ENCODE measurements around the gene DSCAM. TPM values are rescaled to one million over a fixed set of nuclear protein-coding genes. Genes with fewer than 3 reads are reported as not detected.

DSCAM gene
- total and polyA plus RNA-seq, 2 donors (not counting 1 experiment from before 2014, with no cell fraction given), result not detected

DNA sequence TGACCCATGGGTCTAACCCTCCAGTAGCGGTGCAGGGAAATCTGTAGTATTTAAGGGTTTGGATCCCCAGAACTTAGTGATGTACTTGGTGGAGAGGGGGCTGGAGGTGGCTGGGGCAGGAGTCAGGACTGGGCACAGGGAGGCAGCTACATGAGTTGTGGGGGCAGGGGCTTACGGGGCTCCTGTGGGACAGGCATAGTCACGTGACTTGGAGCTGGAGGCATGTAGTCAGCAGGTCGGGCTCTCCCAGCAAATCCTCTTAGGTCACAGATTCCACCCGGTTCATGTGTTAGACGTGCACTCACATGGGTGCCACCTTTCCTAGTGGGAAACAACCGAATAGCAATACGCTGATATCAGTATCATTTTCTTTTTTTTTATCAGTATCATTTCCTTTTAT is 867.6 kb downstream of the DSCAM start:
- TF ChIP-seq, protein P1, sequence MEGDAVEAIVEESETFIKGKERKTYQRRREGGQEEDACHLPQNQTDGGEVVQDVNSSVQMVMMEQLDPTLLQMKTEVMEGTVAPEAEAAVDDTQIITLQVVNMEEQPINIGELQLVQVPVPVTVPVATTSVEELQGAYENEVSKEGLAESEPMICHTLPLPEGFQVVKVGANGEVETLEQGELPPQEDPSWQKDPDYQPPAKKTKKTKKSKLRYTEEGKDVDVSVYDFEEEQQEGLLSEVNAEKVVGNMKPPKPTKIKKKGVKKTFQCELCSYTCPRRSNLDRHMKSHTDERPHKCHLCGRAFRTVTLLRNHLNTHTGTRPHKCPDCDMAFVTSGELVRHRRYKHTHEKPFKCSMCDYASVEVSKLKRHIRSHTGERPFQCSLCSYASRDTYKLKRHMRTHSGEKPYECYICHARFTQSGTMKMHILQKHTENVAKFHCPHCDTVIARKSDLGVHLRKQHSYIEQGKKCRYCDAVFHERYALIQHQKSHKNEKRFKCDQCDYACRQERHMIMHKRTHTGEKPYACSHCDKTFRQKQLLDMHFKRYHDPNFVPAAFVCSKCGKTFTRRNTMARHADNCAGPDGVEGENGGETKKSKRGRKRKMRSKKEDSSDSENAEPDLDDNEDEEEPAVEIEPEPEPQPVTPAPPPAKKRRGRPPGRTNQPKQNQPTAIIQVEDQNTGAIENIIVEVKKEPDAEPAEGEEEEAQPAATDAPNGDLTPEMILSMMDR (IDR thresholded peaks at IDR 0.05), result no peak
- no peak for TF ChIP-seq EZH2 (IDR thresholded peaks at IDR 0.05; ENCODE audit: borderline replicate concordance, insufficient read depth, low read depth, low read length, poor library complexity, severe bottlenecking)
- Histone ChIP-seq H3K9me3 (ENCODE audit: control extremely low read depth in 1 of 3, control insufficient read depth in 2 of 3, insufficient read depth in 1 of 3, low read length in 2 of 3) (peaks cover 0 to 19% (median 1%) of the 10 kb centered on the region in 3 donors), H3K4me1 (ENCODE audit: control insufficient read depth in 2 of 2, insufficient read depth in 2 of 2, low read length in 2 of 2) (no peaks in the 10 kb centered on the region), H3K4me3 (ENCODE audit: control extremely low read depth in 1 of 5, extremely low read depth in 1 of 5, insufficient read depth in 1 of 5, low read depth in 2 of 5, low read length in 4 of 5) (no peak overlapping the region), H3K4me2 (replicated peaks; ENCODE audit: low read depth, low read length, poor library complexity, severe bottlenecking) (no peak overlapping the region), H2AFZ (ENCODE audit: insufficient read depth, low read depth, low read length, poor library complexity, severe bottlenecking) (no peak overlapping the region), H3K27me3 (replicated peaks in 1 of 4; ENCODE audit: control extremely low read depth in 1 of 4, control insufficient read depth in 3 of 4, insufficient read depth in 4 of 4, low read length in 3 of 4) (no peaks in the 10 kb centered on the region), H3K27ac (ENCODE audit: low read length in 2 of 2) (no peak overlapping the region), H3K36me3 (replicated peaks in 1 of 2; ENCODE audit: control extremely low read depth in 1 of 2, control insufficient read depth in 1 of 2, extremely low read depth in 1 of 2, insufficient read depth in 2 of 2, low read length in 1 of 2) (no peaks in the 10 kb centered on the region), H3K9ac (ENCODE audit: low read length) (no peak overlapping the region), H3K79me2 (ENCODE audit: control insufficient read depth, insufficient read depth, low read length) (no peaks in the 10 kb centered on the region), H4K20me1 (ENCODE audit: control insufficient read depth, insufficient read depth, low read length, poor library complexity, severe bottlenecking) (no peaks in the 10 kb centered on the region)
- no peaks in the 10 kb centered on the region for H3K9me3 Mint-ChIP-seq (ENCODE audit: insufficient read depth)
- ChIA-PET CTCF (no interaction called here), POLR2A (no interaction called here)
- intact Hi-C loops (cut with micrococcal nuclease), result no loop called here
- WGBS (ENCODE audit: insufficient coverage), result 92% methylated on average over 8 of the region's 8 CpGs
- ATAC-seq (ENCODE audit: low read depth), result no peak
- no peak overlapping the region for H3K27ac Mint-ChIP-seq
- H3K27me3 Mint-ChIP-seq, result no peaks in the 10 kb centered on the region
- H3K4me3 Mint-ChIP-seq, result no peak overlapping the region
- DNase-seq, result no peak
- no peaks in the 10 kb centered on the region for H3K4me1 Mint-ChIP-seq

GRCh38 chr21:39976800-39977199 is 870.2 kb downstream of the DSCAM start:
- intact Hi-C loops (cut with micrococcal nuclease), result no loop called here
- no peak overlapping the region for H2AFZ ChIP-seq (ENCODE audit: insufficient read depth, low read depth, low read length, poor library complexity, severe bottlenecking)
- 69% methylated on average over 2 of the region's 5 CpGs for WGBS (ENCODE audit: insufficient coverage)
- DNase-seq (no peak), ATAC-seq (ENCODE audit: low read depth) (no peak)
- TF ChIP-seq, protein P1 (IDR thresholded peaks at IDR 0.05), result no peak
- no peak for TF ChIP-seq EZH2 (IDR thresholded peaks at IDR 0.05; ENCODE audit: borderline replicate concordance, insufficient read depth, low read depth, low read length, poor library complexity, severe bottlenecking)
- Mint-ChIP-seq H3K9me3 (ENCODE audit: insufficient read depth) (no peaks in the 10 kb centered on the region), H3K27ac (no peak overlapping the region), H3K4me3 (no peak overlapping the region), H3K4me1 (no peaks in the 10 kb centered on the region), H3K27me3 (no peaks in the 10 kb centered on the region)
- no peak overlapping the region for H3K4me2 ChIP-seq (replicated peaks; ENCODE audit: low read depth, low read length, poor library complexity, severe bottlenecking)
- H4K20me1 ChIP-seq (ENCODE audit: control insufficient read depth, insufficient read depth, low read length, poor library complexity, severe bottlenecking), result no peaks in the 10 kb centered on the region
- H3K9ac ChIP-seq (ENCODE audit: low read length), result no peak overlapping the region
- ChIA-PET CTCF (no interaction called here), POLR2A (no interaction called here)
- H3K36me3 ChIP-seq (replicated peaks in 1 of 2; ENCODE audit: control extremely low read depth in 1 of 2, control insufficient read depth in 1 of 2, extremely low read depth in 1 of 2, insufficient read depth in 2 of 2, low read length in 1 of 2), result no peaks in the 10 kb centered on the region
- H3K4me1 ChIP-seq (ENCODE audit: control insufficient read depth in 2 of 2, insufficient read depth in 2 of 2, low read length in 2 of 2), result no peaks in the 10 kb centered on the region
- no peaks in the 10 kb centered on the region for H3K27me3 ChIP-seq (replicated peaks in 1 of 4; ENCODE audit: control extremely low read depth in 1 of 4, control insufficient read depth in 3 of 4, insufficient read depth in 4 of 4, low read length in 3 of 4)
- H3K27ac ChIP-seq (ENCODE audit: low read length in 2 of 2), result no peak overlapping the region
- H3K79me2 ChIP-seq (ENCODE audit: control insufficient read depth, insufficient read depth, low read length), result no peaks in the 10 kb centered on the region
- H3K9me3 ChIP-seq (ENCODE audit: control extremely low read depth in 1 of 3, control insufficient read depth in 2 of 3, insufficient read depth in 1 of 3, low read length in 2 of 3), result peaks cover 0 to 17% (median 1%) of the 10 kb centered on the region in 3 donors
- no peak overlapping the region for H3K4me3 ChIP-seq (ENCODE audit: control extremely low read depth in 1 of 5, extremely low read depth in 1 of 5, insufficient read depth in 1 of 5, low read depth in 2 of 5, low read length in 4 of 5)
